Mucosa of descending colon (tissue), 3 donors: ENCODE data around the gene MYO3B. TPM values are rescaled to one million over a fixed set of nuclear protein-coding genes. Genes with fewer than 3 reads are reported as not detected.

Experiments
- ATAC-seq: fragments of 200-7000 bp; cut with Tn5 transposase; one replicate; pipeline ENCODE4 v1.9.1; 2020; ENCODE audit warnings: mild to moderate bottlenecking, moderate library complexity
- DNase-seq, 3 donors: peaks; one replicate each; pipeline ENCODE4 v3.0.0-alpha.2; 2020
- H3K36me3 ChIP-seq: fragments of 200-600 bp; one replicate; pipeline ENCODE4 v1.8.0; 2021; ENCODE audit warnings: low read depth, mild to moderate bottlenecking
- H3K4me1 ChIP-seq: fragments of 200-600 bp; one replicate; pipeline ENCODE4 v1.8.0; 2021; ENCODE audit warnings: low read depth, mild to moderate bottlenecking
- H3K4me3 ChIP-seq: fragments of 200-600 bp; one replicate; pipeline ENCODE4 v1.8.0; 2021; ENCODE audit warnings: mild to moderate bottlenecking
- H3K9me3 ChIP-seq: fragments of 200-600 bp; one replicate; pipeline ENCODE4 v1.8.0; 2021; ENCODE audit warnings: mild to moderate bottlenecking
- CTCF ChIP-seq: fragments of 200-600 bp; IDR thresholded peaks from one replicate; pipeline ENCODE4 v1.8.0; 2022; ENCODE audit warnings: antibody characterized with exemption, mild to moderate bottlenecking
- intact Hi-C, 2 donors: fragments of 100-400 bp; cut with DNase I in 1 of 2; cut with micrococcal nuclease in 1 of 2; formaldehyde crosslinking; loops; one replicate each; pipeline versions ENCODE4 v1.11.0 to v1.11.1; 2022; cut with DNase I, micrococcal nuclease
- total RNA-seq, 3 donors: library from RNA; stranded (reverse); fragmentation: NEBNext Ultra II Directional in 2 of 3; extraction: Animal tissue kit (Norgen Biotek cat#: 25700) in 2 of 3; gene quantifications; one replicate each; pipeline versions ENCODE4 v1.2.1 to v1.2.4, GENCODE V29; 2021 to 2023
- donor health status: DM: no; HTN: no; CAD: no; lungs with moderate emphysema.
- donor health status: DM: no; HTN: no; CAD: no.
- donor health status: DM: no; HTN: yes; CAD: no.

MYO3B gene
- total RNA-seq, 3 donors from 2014 or later = 0.06 to 0.39 (median 0.09) TPM

- Histone ChIP-seq H3K4me3 (no peak overlapping the region), H3K4me1 (peaks cover 3% of the 10 kb centered on the region), H3K9me3 (no peaks in the 10 kb centered on the region), H3K36me3 (no peaks in the 10 kb centered on the region)
- TF ChIP-seq CTCF = no peak
- no peak for DNase-seq
- peak; percentile 23 for ATAC-seq
- intact Hi-C loops = no loop called here
These were observed 511.5 kb downstream of the MYO3B start for GRCh38 chr2:170689481-170689880.

- intact Hi-C loops = no loop called here
- DNase-seq = no peak
These were observed 512.7 kb downstream of the MYO3B start for GRCh38 chr2:170690640-170691039.

GRCh38 chr2:170694316-170694715 lies 516.4 kb downstream of the MYO3B start:
- H3K36me3 ChIP-seq = no peaks in the 10 kb centered on the region
- intact Hi-C loops = no loop called here
- no peak for ATAC-seq
- H3K9me3 ChIP-seq = no peaks in the 10 kb centered on the region
- no peaks in the 10 kb centered on the region for H3K4me1 ChIP-seq
- no peak for DNase-seq
- no peak overlapping the region for H3K4me3 ChIP-seq
- TF ChIP-seq CTCF = no peak

More at GRCh38 chr2:170690640-170691039, 512.7 kb downstream of the MYO3B start:
- no peak for TF ChIP-seq CTCF
- no peak for ATAC-seq
- peaks cover 3% of the 10 kb centered on the region for H3K4me1 ChIP-seq
- H3K4me3 ChIP-seq = no peak overlapping the region
- H3K36me3 ChIP-seq = no peaks in the 10 kb centered on the region
- H3K9me3 ChIP-seq = no peaks in the 10 kb centered on the region

- intact Hi-C loops = no loop called here
- no peak for DNase-seq
- Histone ChIP-seq H3K36me3 (no peaks in the 10 kb centered on the region), H3K9me3 (no peaks in the 10 kb centered on the region), H3K4me1 (no peaks in the 10 kb centered on the region), H3K4me3 (no peak overlapping the region)
- ATAC-seq = peak; percentile 39
- no peak for TF ChIP-seq CTCF
These were observed 517.8 kb downstream of the MYO3B start for GRCh38 chr2:170695521-170696410.

- no peak for TF ChIP-seq CTCF
- Histone ChIP-seq H3K4me1 (no peaks in the 10 kb centered on the region), H3K9me3 (no peaks in the 10 kb centered on the region), H3K36me3 (no peaks in the 10 kb centered on the region), H3K4me3 (no peak overlapping the region)
- intact Hi-C loops = no loop called here
- no peak for DNase-seq
- ATAC-seq = no peak
These were observed 519.0 kb downstream of the MYO3B start for GRCh38 chr2:170696948-170697347.
